Panc1 (cell line): ENCODE measurements around the gene SCARB2. TPM values are rescaled to one million over a fixed set of nuclear protein-coding genes. Genes with fewer than 3 reads are reported as not detected.

ENCODE experiments used
- ATAC-seq: fragments of 200-7000 bp; cut with Tn5 transposase; 2 replicates; pipeline ENCODE4 v1.9.1; 2020; ENCODE audit warnings: mild to moderate bottlenecking, moderate library complexity
- BruUV-seq: library from RNA; stranded (reverse); fragments of 400-500 nt; replicated peaks from 2 replicates; lab custom pipeline; 2021; lab: Mats Ljungman, UMichigan
- CTCF ChIA-PET: fragments of 300-600 bp; sonication (Branson Sonifier 250); formaldehyde crosslinking; loops from one replicate; lab custom pipeline; 2022; ENCODE audit warnings: antibody characterized with exemption; lab: Charles Lee
- POLR2A ChIA-PET: fragments of 300-600 bp; sonication (Branson Sonifier 250); formaldehyde crosslinking; loops from one replicate; lab custom pipeline; 2022; ENCODE audit warnings: antibody characterized with exemption; lab: Charles Lee
- DNase-seq: peaks from one replicate; pipeline ENCODE4 v3.0.0-alpha.2; 2010; ENCODE audit warnings: low read depth, low spot score
- H3K27ac ChIP-seq: 2 replicates; pipeline ENCODE4 v1.5.1; 2011; ENCODE audit warnings: mild to moderate bottlenecking, low read length, inconsistent platforms
- H3K27me3 ChIP-seq: fragments of 200-500 bp; sonication (Bioruptor generic); 2 replicates; pipeline ENCODE4 v1.6.0; 2014; ENCODE audit warnings: low read length, inconsistent platforms; ENCODE audit not compliant: control insufficient read depth, insufficient read depth
- H3K36me3 ChIP-seq: fragments of 200-500 bp; sonication (Bioruptor generic); 2 replicates; pipeline ENCODE4 v1.5.1; 2014; ENCODE audit warnings: inconsistent platforms, mild to moderate bottlenecking, low read length, moderate library complexity; ENCODE audit not compliant: control insufficient read depth, insufficient read depth
- H3K4me1 ChIP-seq: 2 replicates; pipeline ENCODE4 v1.5.1; 2011; ENCODE audit warnings: inconsistent platforms, mild to moderate bottlenecking, low read length, moderate library complexity; ENCODE audit not compliant: control insufficient read depth, insufficient read depth
- H3K4me3 ChIP-seq, 2 experiments: 2 replicates each; pipeline ENCODE4 v1.5.1; 2011 to 2012; ENCODE audit warnings: low read depth in 2 of 2, low read length in 2 of 2, mild to moderate bottlenecking in 2 of 2, inconsistent platforms in 1 of 2, moderate library complexity in 1 of 2
- H3K9me3 ChIP-seq: fragments of 200-500 bp; sonication (Bioruptor generic); 2 replicates; pipeline ENCODE4 v1.5.1; 2014; ENCODE audit warnings: low read depth, mild to moderate bottlenecking, inconsistent platforms, low read length, moderate library complexity; ENCODE audit not compliant: control insufficient read depth, insufficient read depth
- CTCF ChIP-seq: fragments of 450-650 bp; IDR thresholded peaks from 2 replicates; pipeline ENCODE4 v1.5.1; 2017; ENCODE audit warnings: mild to moderate bottlenecking
- POLR2AphosphoS5 ChIP-seq: IDR thresholded peaks from 2 replicates; pipeline ENCODE4 v1.6.1; 2012; ENCODE audit warnings: mild to moderate bottlenecking, low read depth, low read length, moderate library complexity
- REST ChIP-seq, 2 experiments: IDR thresholded peaks; 2 replicates each; pipeline ENCODE4 v1.6.1; 2011 to 2012; ENCODE audit warnings: low read depth in 2 of 2, control low read depth in 1 of 2, low read length in 1 of 2, mild to moderate bottlenecking in 1 of 2, moderate library complexity in 1 of 2; ENCODE audit not compliant: insufficient read depth in 1 of 2
- SIN3A ChIP-seq: IDR thresholded peaks from 2 replicates; pipeline ENCODE4 v1.6.1; 2012; ENCODE audit warnings: low read depth, mild to moderate bottlenecking, low read length, moderate library complexity, borderline replicate concordance; ENCODE audit not compliant: insufficient read depth
- TCF7L2 ChIP-seq: IDR thresholded peaks from 2 replicates; pipeline ENCODE4 v1.6.1; 2011; ENCODE audit warnings: mild to moderate bottlenecking, low read depth, low read length, inconsistent platforms
- in situ Hi-C: cut with HindIII; loops from 2 replicates; pipeline ENCODE4 v1.10.0; 2016; ENCODE audit warnings: low sequenced_read_pairs, low pct_unique_long_range_greater_than_20kb
- intact Hi-C: fragments of 100-400 bp; cut with micrococcal nuclease; formaldehyde crosslinking; loops from one replicate; pipeline ENCODE4 v1.10.0; 2022; ENCODE audit not compliant: unreplicated experiment
- total RNA-seq: library from RNA; stranded (reverse); gene quantifications from one replicate; pipeline ENCODE4 v1.2.1, GENCODE V29; 2021; ENCODE audit not compliant: unreplicated experiment

Gene SCARB2
- total RNA-seq, 1 experiment from 2014 or later: 59.4 TPM

GRCh38 chr4:76250962-76251361 lies 37.3 kb upstream of the SCARB2 start:
- H3K9me3 ChIP-seq: no peaks in the 10 kb centered on the region
- peak overlapping the region; percentile 60 to 78 for H3K4me3 ChIP-seq
- H3K36me3 ChIP-seq: no peaks in the 10 kb centered on the region
- intact Hi-C loops (no loop called here), in situ Hi-C loops (no loop called here)
- H3K27me3 ChIP-seq: peaks cover 14% of the 10 kb centered on the region
- BruUV-seq: no TSS peak
- DNase-seq: no peak
- POLR2A ChIA-PET: no interaction called here
- H3K4me1 ChIP-seq: no peaks in the 10 kb centered on the region; the same call in 1 of the 2 replicates
- peak; percentile 54 for ATAC-seq
- no peak overlapping the region for H3K27ac ChIP-seq
- TF ChIP-seq REST (IDR thresholded peaks at IDR 0.05; ENCODE audit: insufficient read depth in 1 of 2, low read depth in 2 of 2, low read length in 1 of 2): no peak
- TF ChIP-seq CTCF: no peak
- no peak for TF ChIP-seq POLR2AphosphoS5
- no peak for TF ChIP-seq TCF7L2
- TF ChIP-seq SIN3A: no peak
- CTCF ChIA-PET: no interaction called here

GRCh38 chr4:76246852-76247251 lies 33.2 kb upstream of the SCARB2 start:
- intact Hi-C loops: no loop called here
- CTCF ChIA-PET: no interaction called here
- Histone ChIP-seq H3K27ac (no peak overlapping the region), H3K36me3 (no peaks in the 10 kb centered on the region), H3K9me3 (no peaks in the 10 kb centered on the region), H3K27me3 (peaks cover 7% of the 10 kb centered on the region), H3K4me3 (no peak overlapping the region), H3K4me1 (no peaks in the 10 kb centered on the region; the same call in 1 of the 2 replicates)
- DNase-seq (no peak), ATAC-seq (no peak)
- TF ChIP-seq REST (IDR thresholded peaks at IDR 0.05; ENCODE audit: insufficient read depth in 1 of 2, low read depth in 2 of 2, low read length in 1 of 2) (no peak), POLR2AphosphoS5 (no peak), CTCF (no peak), TCF7L2 (no peak), SIN3A (no peak)
- POLR2A ChIA-PET: no interaction called here
- no TSS peak for BruUV-seq
- in situ Hi-C loops: no loop called here
